ENCODE measurements around the gene PHF3.

The PHF3 gene

GRCh38 chr6:63635588-63636517 lies at the start of gene PHF3:
PHF3 (plus strand) TSS chr6:63635802; CDS start chr6:63646552, 10,750 bp downstream.
- DNase-seq (ENCODE audit: extremely low read depth, insufficient read length): peak; percentile 96
- Histone ChIP-seq H3K4me3 (replicated peaks; ENCODE audit: low read depth, low read length) (peak within 1 kb of the TSS; percentile 88), H3K27me3 (replicated peaks; ENCODE audit: control insufficient read depth, insufficient read depth, low read length) (no peaks in the 10 kb centered on the region), H3K36me3 (ENCODE audit: control insufficient read depth, insufficient read depth, low read length) (no peaks in the 10 kb centered on the region)
- TF ChIP-seq CTCF (IDR thresholded peaks at IDR 0.05; ENCODE audit: insufficient read depth, low read length, poor library complexity, severe bottlenecking): no peak

GRCh38 chr6:63589952-63590411 lies 45.6 kb upstream of the PHF3 start:
- DNase-seq (ENCODE audit: extremely low read depth, insufficient read length): no peak
- TF ChIP-seq CTCF (IDR thresholded peaks at IDR 0.05; ENCODE audit: insufficient read depth, low read length, poor library complexity, severe bottlenecking): no peak
- no peaks in the 10 kb centered on the region for H3K27me3 ChIP-seq (replicated peaks; ENCODE audit: control insufficient read depth, insufficient read depth, low read length)
- H3K4me3 ChIP-seq (replicated peaks; ENCODE audit: low read depth, low read length): no peak overlapping the region
- H3K36me3 ChIP-seq (ENCODE audit: control insufficient read depth, insufficient read depth, low read length): no peaks in the 10 kb centered on the region

- TF ChIP-seq CTCF (IDR thresholded peaks at IDR 0.05; ENCODE audit: insufficient read depth, low read length, poor library complexity, severe bottlenecking): no peak
- Histone ChIP-seq H3K4me3 (replicated peaks; ENCODE audit: low read depth, low read length) (no peak overlapping the region), H3K27me3 (replicated peaks; ENCODE audit: control insufficient read depth, insufficient read depth, low read length) (no peaks in the 10 kb centered on the region), H3K36me3 (ENCODE audit: control insufficient read depth, insufficient read depth, low read length) (no peaks in the 10 kb centered on the region)
- DNase-seq (ENCODE audit: extremely low read depth, insufficient read length): no peak
Measured at GRCh38 chr6:63592886-63593285, 42.7 kb upstream of the PHF3 start.

DNA sequence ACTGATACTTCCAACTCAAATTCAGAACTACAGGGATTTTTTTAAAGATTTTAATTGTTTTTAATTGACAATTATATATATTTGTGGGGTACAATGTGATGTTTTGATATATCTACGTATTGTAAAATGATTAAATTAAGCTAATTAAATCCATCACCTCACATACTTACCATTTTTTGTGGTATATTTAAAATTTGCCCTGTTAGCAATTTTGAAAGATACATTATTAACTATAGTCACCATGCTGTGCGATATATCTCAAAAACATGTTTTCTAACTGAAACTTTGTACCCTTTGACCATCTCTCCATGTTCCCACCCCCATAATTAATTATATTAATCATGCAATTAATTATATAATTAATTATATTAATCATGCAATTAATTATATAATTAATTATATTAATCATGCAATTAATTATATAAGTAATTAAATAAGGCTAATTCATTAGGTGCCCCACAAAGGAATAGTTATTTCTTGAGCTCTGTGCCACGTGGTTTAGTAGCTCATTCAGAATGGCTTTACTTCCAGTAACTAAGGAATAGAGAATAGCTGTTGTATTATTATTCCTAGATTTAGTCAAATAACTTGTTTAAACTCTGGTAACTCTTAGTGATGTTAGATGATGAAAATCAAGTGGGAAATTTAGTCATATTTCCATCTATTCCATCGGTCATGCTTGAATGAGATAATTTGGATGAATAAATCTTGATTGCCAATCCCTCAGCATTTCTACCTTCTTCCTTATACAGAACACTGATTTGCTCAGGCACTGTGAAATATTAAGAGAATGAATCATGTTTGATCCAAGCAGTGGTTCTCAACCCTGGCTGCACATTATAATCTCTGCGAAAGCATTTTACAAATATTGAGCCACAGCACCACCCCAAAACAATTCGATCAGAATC lies 38.2 kb upstream of the PHF3 start:
- Histone ChIP-seq H3K27me3 (replicated peaks; ENCODE audit: control insufficient read depth, insufficient read depth, low read length) (no peaks in the 10 kb centered on the region), H3K4me3 (replicated peaks; ENCODE audit: low read depth, low read length) (no peak overlapping the region), H3K36me3 (ENCODE audit: control insufficient read depth, insufficient read depth, low read length) (no peaks in the 10 kb centered on the region)
- DNase-seq (ENCODE audit: extremely low read depth, insufficient read length): no peak
- no peak for TF ChIP-seq CTCF (IDR thresholded peaks at IDR 0.05; ENCODE audit: insufficient read depth, low read length, poor library complexity, severe bottlenecking)

DNA sequence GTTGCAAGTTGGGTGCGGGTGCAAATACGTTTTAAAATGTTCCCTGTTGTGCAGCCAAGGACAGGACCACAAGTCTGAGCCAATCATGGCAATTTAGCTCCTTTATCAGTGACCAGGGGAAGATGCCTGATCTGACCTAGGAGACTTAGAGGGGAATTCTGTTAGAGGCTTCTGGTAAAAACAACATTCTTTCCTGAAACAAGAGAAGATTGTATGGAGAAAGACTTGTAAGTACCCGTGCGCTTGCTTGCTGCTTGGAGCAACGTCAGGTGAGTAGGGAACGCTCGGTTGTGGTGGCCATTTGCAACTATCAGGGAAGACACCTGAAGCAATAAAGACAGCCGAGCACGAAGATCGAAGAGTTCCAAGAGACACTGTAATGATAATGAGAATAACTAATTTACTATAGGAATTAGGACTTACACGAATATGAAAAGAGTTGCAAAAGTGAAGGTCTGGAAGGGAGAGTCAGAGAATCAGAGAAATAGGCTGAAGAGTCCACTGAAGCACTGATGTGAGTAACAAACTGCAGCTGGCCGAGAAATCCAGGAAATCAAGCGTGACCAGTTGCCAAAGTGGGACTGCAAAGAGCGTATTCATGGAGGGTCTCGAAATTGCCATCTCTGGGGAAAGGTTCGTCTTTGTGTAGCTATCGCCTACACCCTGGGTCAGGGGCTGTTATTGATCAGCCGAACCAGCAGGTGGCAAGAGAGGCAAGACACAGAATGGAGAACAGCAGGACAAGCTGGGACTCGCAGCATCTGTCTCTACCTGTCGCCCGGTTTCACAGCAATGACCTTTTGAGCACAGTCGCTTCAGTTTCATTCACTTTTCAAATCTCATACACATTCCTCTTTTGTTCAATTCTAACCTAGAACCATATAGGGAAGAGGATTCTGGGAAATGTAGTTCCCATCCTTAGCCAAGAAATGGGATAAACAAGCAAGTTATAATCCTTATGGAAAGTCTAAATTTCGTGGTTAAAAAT lies 37.3 kb upstream of the PHF3 start:
- peak; percentile 56 for DNase-seq (ENCODE audit: extremely low read depth, insufficient read length)
- Histone ChIP-seq H3K4me3 (replicated peaks; ENCODE audit: low read depth, low read length) (peak overlapping the region; percentile 53), H3K27me3 (replicated peaks; ENCODE audit: control insufficient read depth, insufficient read depth, low read length) (no peaks in the 10 kb centered on the region), H3K36me3 (ENCODE audit: control insufficient read depth, insufficient read depth, low read length) (no peaks in the 10 kb centered on the region)
- TF ChIP-seq CTCF (IDR thresholded peaks at IDR 0.05; ENCODE audit: insufficient read depth, low read length, poor library complexity, severe bottlenecking): peak; percentile 84

Measured in GM06990 (cell line).